IMR-90 (cell line): ENCODE data around the gene GNB4. TPM values are rescaled to one million over a fixed set of nuclear protein-coding genes. Genes with fewer than 3 reads are reported as not detected.

Experiments
- ATAC-seq: fragments of 200-7000 bp; cut with Tn5 transposase; 2 replicates; pipeline ENCODE4 v1.9.1; 2020; ENCODE audit warnings: low read depth, mild to moderate bottlenecking, moderate library complexity
- BruUV-seq: library from RNA; stranded (reverse); fragments of 400-500 nt; replicated peaks from 2 replicates; lab custom pipeline; 2021; lab: Mats Ljungman, UMichigan
- CTCF ChIA-PET: fragments of 300-600 bp; formaldehyde crosslinking; extraction: SDS; loops from one replicate; lab custom pipeline; 2021; ENCODE audit warnings: antibody characterized with exemption; lab: Yijun Ruan, JAX
- POLR2A ChIA-PET: fragments of 300-600 bp; sonication (Branson Sonifier 250); formaldehyde crosslinking; loops from one replicate; lab custom pipeline; 2022; ENCODE audit warnings: antibody characterized with exemption; ENCODE audit not compliant: unreplicated experiment; lab: Charles Lee
- DNase-seq: peaks from one replicate; pipeline ENCODE4 v3.0.0; 2013
- H2AFZ ChIP-seq: replicated peaks from 2 replicates; pipeline ENCODE3; 2013; ENCODE audit warnings: low read length, mild to moderate bottlenecking; ENCODE audit not compliant: poor library complexity
- H2AK5ac ChIP-seq: 2 replicates; pipeline ENCODE4 v1.6.1; 2013; ENCODE audit warnings: low read depth, low read length, inconsistent platforms
- H2AK9ac ChIP-seq: replicated peaks from 2 replicates; pipeline ENCODE3; 2013; ENCODE audit warnings: mild to moderate bottlenecking, low read depth, low read length, moderate library complexity; ENCODE audit not compliant: poor library complexity
- H2BK120ac ChIP-seq: 2 replicates; pipeline ENCODE4 v1.6.1; 2013; ENCODE audit warnings: low read depth, low read length, inconsistent platforms
- H2BK15ac ChIP-seq: 3 replicates; pipeline ENCODE4 v1.6.1; 2013; ENCODE audit warnings: low read depth, low read length, inconsistent platforms
- H2BK20ac ChIP-seq: 2 replicates; pipeline ENCODE4 v1.6.1; 2013; ENCODE audit warnings: low read depth, mild to moderate bottlenecking, inconsistent platforms, low read length, moderate library complexity
- H2BK5ac ChIP-seq: 2 replicates; pipeline ENCODE4 v1.6.1; 2013; ENCODE audit warnings: mild to moderate bottlenecking, low read depth, low read length, inconsistent platforms; ENCODE audit not compliant: poor library complexity, severe bottlenecking
- H3K14ac ChIP-seq: replicated peaks from 2 replicates; pipeline ENCODE4 v1.6.1; 2013; ENCODE audit warnings: low read depth, low read length, inconsistent platforms
- H3K18ac ChIP-seq: 2 replicates; pipeline ENCODE4 v1.6.1; 2013; ENCODE audit warnings: low read depth, low read length, control low read depth
- H3K23ac ChIP-seq: 2 replicates; pipeline ENCODE4 v1.6.1; 2013; ENCODE audit warnings: low read depth, low read length, inconsistent platforms
- H3K27ac ChIP-seq: 2 replicates; pipeline ENCODE4 v1.5.1; 2013; ENCODE audit warnings: mild to moderate bottlenecking, control low read depth, low read length; ENCODE audit not compliant: insufficient read depth
- H3K27me3 ChIP-seq: 2 replicates; pipeline ENCODE4 v1.6.1; 2013; ENCODE audit warnings: low read length; ENCODE audit not compliant: control insufficient read depth, insufficient read depth
- H3K36me3 ChIP-seq: 2 replicates; pipeline ENCODE4 v1.6.1; 2013; ENCODE audit warnings: low read length, mixed read lengths; ENCODE audit not compliant: control insufficient read depth, insufficient read depth
- H3K4ac ChIP-seq: 2 replicates; pipeline ENCODE4 v1.6.1; 2013; ENCODE audit warnings: low read depth, low read length, inconsistent platforms
- H3K4me1 ChIP-seq: 2 replicates; pipeline ENCODE4 v1.6.1; 2013; ENCODE audit warnings: low read length, mixed read lengths; ENCODE audit not compliant: control insufficient read depth, insufficient read depth
- H3K4me2 ChIP-seq: 2 replicates; pipeline ENCODE4 v1.6.1; 2013; ENCODE audit warnings: low read depth, mild to moderate bottlenecking, control low read depth, low read length, moderate library complexity
- H3K4me3 ChIP-seq: 2 replicates; pipeline ENCODE4 v1.5.1; 2013; ENCODE audit warnings: low read depth, mild to moderate bottlenecking, control low read depth, low read length, moderate library complexity; ENCODE audit not compliant: insufficient read depth
- H3K56ac ChIP-seq: 2 replicates; pipeline ENCODE4 v1.6.1; 2013; ENCODE audit warnings: low read length, inconsistent platforms; ENCODE audit not compliant: insufficient read depth; ENCODE audit errors: extremely low read depth
- H3K79me1 ChIP-seq, 2 experiments: 2 replicates each; pipeline ENCODE4 v1.6.1; 2013; ENCODE audit warnings: low read length in 2 of 2, inconsistent platforms in 1 of 2, low read depth in 1 of 2
- H3K9ac ChIP-seq: 2 replicates; pipeline ENCODE4 v1.6.1; 2013; ENCODE audit warnings: low read depth, low read length, control low read depth
- H3K9me1 ChIP-seq: 2 replicates; pipeline ENCODE4 v1.6.1; 2013; ENCODE audit warnings: low read length, inconsistent platforms; ENCODE audit not compliant: insufficient read depth
- H3K9me3 ChIP-seq: 2 replicates; pipeline ENCODE4 v1.6.1; 2013; ENCODE audit warnings: low read length; ENCODE audit not compliant: control insufficient read depth, insufficient read depth
- H4K20me1 ChIP-seq: 2 replicates; pipeline ENCODE4 v1.6.1; 2013; ENCODE audit warnings: low read length, inconsistent platforms; ENCODE audit not compliant: insufficient read depth
- H4K5ac ChIP-seq: 2 replicates; pipeline ENCODE4 v1.6.1; 2013; ENCODE audit warnings: mild to moderate bottlenecking, low read depth, low read length, control low read depth
- H4K8ac ChIP-seq, 2 experiments: 2 replicates each; pipeline ENCODE4 v1.6.1; 2013; ENCODE audit warnings: low read depth in 2 of 2, low read length in 2 of 2, control low read depth in 1 of 2, inconsistent platforms in 1 of 2
- H4K91ac ChIP-seq: 2 replicates; pipeline ENCODE4 v1.6.1; 2013; ENCODE audit warnings: low read depth, low read length, inconsistent platforms; ENCODE audit not compliant: insufficient read depth
- BHLHE40 ChIP-seq: fragments of 150-350 bp; IDR thresholded peaks from 2 replicates; pipeline ENCODE4 v1.6.1; 2016; ENCODE audit warnings: mild to moderate bottlenecking, low read depth, low read length
- CTCF ChIP-seq: conservative IDR thresholded peaks from 2 replicates; pipeline ENCODE4 v1.5.1; 2012; ENCODE audit warnings: mild to moderate bottlenecking, low read depth, low read length, improper control_type of control experiment
- ELK1 ChIP-seq: fragments of 150-350 bp; IDR thresholded peaks from 2 replicates; pipeline ENCODE4 v1.6.1; 2016; ENCODE audit warnings: low read depth, mild to moderate bottlenecking, low read length, moderate library complexity, borderline replicate concordance
- FOS ChIP-seq: fragments of 150-350 bp; IDR thresholded peaks from 2 replicates; pipeline ENCODE4 v1.6.1; 2016; ENCODE audit warnings: low read depth, low read length
- MAFK ChIP-seq: IDR thresholded peaks from 2 replicates; pipeline ENCODE4 v1.6.1; 2012; ENCODE audit warnings: low read depth, low read length, improper control_type of control experiment
- MAZ ChIP-seq: IDR thresholded peaks from 2 replicates; pipeline ENCODE4 v1.6.1; 2012; ENCODE audit warnings: low read depth, mild to moderate bottlenecking, low read length, improper control_type of control experiment, moderate library complexity, borderline replicate concordance
- MXI1 ChIP-seq: IDR thresholded peaks from 2 replicates; pipeline ENCODE4 v1.6.1; 2012; ENCODE audit warnings: low read depth, mild to moderate bottlenecking, low read length, moderate library complexity, borderline replicate concordance
- NFE2L2 ChIP-seq: fragments of 150-350 bp; IDR thresholded peaks from 2 replicates; pipeline ENCODE4 v1.6.1; 2016; ENCODE audit warnings: low read depth, mild to moderate bottlenecking, low read length
- POLR2A ChIP-seq: IDR thresholded peaks from 2 replicates; pipeline ENCODE4 v1.6.1; 2012; ENCODE audit warnings: mild to moderate bottlenecking, low read depth, low read length
- RCOR1 ChIP-seq: IDR thresholded peaks from 2 replicates; pipeline ENCODE4 v1.6.1; 2012; ENCODE audit warnings: mild to moderate bottlenecking, low read length, improper control_type of control experiment; ENCODE audit not compliant: insufficient replicate concordance
- USF2 ChIP-seq: fragments of 150-350 bp; IDR thresholded peaks from 2 replicates; pipeline ENCODE4 v1.6.1; 2017; ENCODE audit warnings: mild to moderate bottlenecking, antibody characterized with exemption, low read length, low read depth
- WGBS, 2 experiments: methylation state at CpG; one replicate each; pipeline versions ENCODE4 v1.1.5 to v1.1.7; 2013; ENCODE audit warnings: missing lambda C conversion rate in 2 of 2; ENCODE audit not compliant: insufficient read length in 1 of 2; ENCODE audit errors: extremely low coverage in 2 of 2; 5-methylcytosine and 5-hydroxymethylcytosine counted together
- dilution Hi-C: fragments of 300-500 bp; cut with HindIII; formaldehyde crosslinking; loops from one replicate; pipeline ENCODE4 v1.14.3; 2018; ENCODE audit warnings: low sequenced_read_pairs; ENCODE audit not compliant: unreplicated experiment
- in situ Hi-C: fragments of 300-500 bp; cut with MboI; formaldehyde crosslinking; loops from 3 replicates; pipeline ENCODE4 v1.14.3; 2019; ENCODE audit warnings: low sequenced_read_pairs, inconsistent platforms, mixed read lengths
- intact Hi-C: fragments of 100-400 bp; cut with micrococcal nuclease; formaldehyde crosslinking; loops from 2 replicates; pipeline ENCODE4 v1.10.0; 2022
- polyA plus RNA-seq, 3 experiments: library from polyadenylated mRNA; depleted of rRNA; stranded (reverse); fragments of >200 nt; gene quantifications; 2 replicates each; pipeline ENCODE4 v1.2.3, GENCODE V29; 2012; ENCODE audit warnings: low replicate concordance in 1 of 3
- total RNA-seq: library from RNA; depleted of rRNA; stranded (reverse); fragments of >200 nt; gene quantifications from 2 replicates; pipeline ENCODE4 v1.2.3, GENCODE V29; 2012

GNB4 gene
- total and polyA plus RNA-seq, 2 of the 4 experiments (the other 2 are of a cell fraction), result 22.1 to 112 TPM

- H4K91ac ChIP-seq, result no peak overlapping the region
- ATAC-seq, result no peak
- WGBS, 2 experiments, result no CpG with 5 or more reads among the region's 1 CpG
Measured at GRCh38 chr3:179369621-179370020, 81.6 kb downstream of the GNB4 start.

More at GRCh38 chr3:179369621-179370020, 81.6 kb downstream of the GNB4 start:
- Histone ChIP-seq H3K4me1 (no peaks in the 10 kb centered on the region), H4K20me1 (no peaks in the 10 kb centered on the region), H4K8ac (no peak overlapping the region), H2BK120ac (no peak overlapping the region), H2AK5ac (no peak overlapping the region), H3K9ac (no peak overlapping the region), H3K4me2 (no peak overlapping the region), H3K27ac (no peak overlapping the region), H2BK20ac (no peak overlapping the region), H3K9me3 (no peaks in the 10 kb centered on the region), H3K18ac (no peak overlapping the region), H2AFZ (no peak overlapping the region), H3K27me3 (no peaks in the 10 kb centered on the region), H3K23ac (no peak overlapping the region), H3K36me3 (peaks cover 16% of the 10 kb centered on the region), H3K79me1 (no peaks in the 10 kb centered on the region; a peak in 1 of 4 replicates), H4K5ac (no peak overlapping the region), H2BK15ac (no peak overlapping the region), H3K9me1 (no peaks in the 10 kb centered on the region), H3K56ac (no peak overlapping the region), H3K4ac (no peak overlapping the region), H3K4me3 (no peak overlapping the region), H2BK5ac (no peak overlapping the region), H3K14ac (no peak overlapping the region), H2AK9ac (no peak overlapping the region)
- TF ChIP-seq BHLHE40 (no peak), ELK1 (no peak), POLR2A (no peak), USF2 (no peak), RCOR1 (no peak), CTCF (no peak), MAZ (no peak), NFE2L2 (no peak), MXI1 (no peak), FOS (no peak), MAFK (no peak)
- no peak for DNase-seq
- CTCF ChIA-PET, result interaction anchor here (0.6 kb wide), 2 partner anchors 19 to 249 kb away, joined by 5 to 7 read pairs; no protein-coding TSS in a partner anchor
- in situ Hi-C loops (no loop called here), dilution Hi-C loops (no loop called here), intact Hi-C loops (no loop called here)
- BruUV-seq, result no TSS peak
- POLR2A ChIA-PET, result no interaction called here
